Measurements from ENCODE around the gene NLN.

The NLN gene

GRCh38 chr5:65830856-65831255 lies 108.9 kb downstream of the NLN start:
- Histone ChIP-seq H3K9me3 (ENCODE audit: control insufficient read depth, insufficient read depth, low read depth, low read length) (no peaks in the 10 kb centered on the region), H3K36me3 (ENCODE audit: control insufficient read depth in 2 of 2, insufficient read depth in 1 of 2, low read length in 2 of 2) (no peaks in the 10 kb centered on the region), H3K4me1 (ENCODE audit: control insufficient read depth, insufficient read depth, low read length) (peaks cover 17% of the 10 kb centered on the region), H3K4me3 (ENCODE audit: low read depth, low read length) (no peak overlapping the region), H3K27ac (ENCODE audit: extremely low read depth, low read depth, low read length) (no peak overlapping the region)
- ChIA-PET CTCF (no interaction called here), POLR2A (no interaction called here)
- peak; percentile 32 for TF ChIP-seq ZNF585B (tag by site-specific recombination; IDR thresholded peaks at IDR 0.05)
- no peak for TF ChIP-seq ZNF670 (tag by site-specific recombination; IDR thresholded peaks at IDR 0.05; ENCODE audit: low read depth)

GRCh38 chr5:65831276-65831675 lies 109.3 kb downstream of the NLN start:
- ChIA-PET CTCF (no interaction called here), POLR2A (interaction anchor here (0.6 to 0.7 kb wide), 2 partner anchors 21 to 95 kb away, joined by 3 to 6 read pairs; no protein-coding TSS in a partner anchor)
- Histone ChIP-seq H3K9me3 (ENCODE audit: control insufficient read depth, insufficient read depth, low read depth, low read length) (no peaks in the 10 kb centered on the region), H3K4me3 (ENCODE audit: low read depth, low read length) (no peak overlapping the region), H3K4me1 (ENCODE audit: control insufficient read depth, insufficient read depth, low read length) (peaks cover 17% of the 10 kb centered on the region), H3K27ac (ENCODE audit: extremely low read depth, low read depth, low read length) (no peak overlapping the region), H3K36me3 (ENCODE audit: control insufficient read depth in 2 of 2, insufficient read depth in 1 of 2, low read length in 2 of 2) (no peaks in the 10 kb centered on the region)
- TF ChIP-seq ZNF140 (tag by site-specific recombination; IDR thresholded peaks at IDR 0.05): no peak
- TF ChIP-seq ZNF335 (tag by site-specific recombination; conservative IDR thresholded peaks at IDR 0.05): no peak
- no peak for TF ChIP-seq ZNF837 (tag by site-specific recombination; IDR thresholded peaks at IDR 0.05)
- TF ChIP-seq ZNF155 (tag by site-specific recombination; IDR thresholded peaks at IDR 0.05): no peak
- no peak for TF ChIP-seq HIC1 (tag by site-specific recombination; IDR thresholded peaks at IDR 0.05)

DNA sequence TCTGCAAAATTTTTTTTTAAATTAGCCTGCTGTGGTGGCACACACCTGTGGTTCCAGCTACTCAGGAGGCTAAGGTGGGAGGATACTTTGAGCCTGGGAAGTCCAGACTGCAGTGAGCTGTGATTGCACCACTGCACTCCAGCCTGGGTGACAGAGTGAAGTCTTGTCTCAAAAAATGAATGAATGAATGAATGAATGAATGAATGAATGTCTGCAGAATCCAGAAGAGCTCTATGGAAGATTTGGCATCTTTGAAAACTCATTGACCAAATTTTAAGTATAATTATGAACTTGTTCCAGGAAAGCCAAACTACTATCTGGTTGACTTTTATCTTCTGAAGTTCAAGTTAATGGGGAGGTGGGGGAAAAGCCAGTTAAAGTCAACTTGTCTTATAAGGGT lies 110.1 kb downstream of the NLN start:
- CTCF ChIA-PET: interaction anchor here (0.5 kb wide), 1 partner anchor 40 kb away, joined by 3 read pairs; no protein-coding TSS in a partner anchor

GRCh38 chr5:65832603-65833228 lies 110.7 kb downstream of the NLN start:
- no peaks in the 10 kb centered on the region for H3K36me3 ChIP-seq (ENCODE audit: control insufficient read depth in 2 of 2, insufficient read depth in 1 of 2, low read length in 2 of 2)
- H3K4me3 ChIP-seq (ENCODE audit: low read depth, low read length): no peak overlapping the region
- ChIA-PET CTCF (no interaction called here), POLR2A (no interaction called here)
- H3K9me3 ChIP-seq (ENCODE audit: control insufficient read depth, insufficient read depth, low read depth, low read length): no peaks in the 10 kb centered on the region
- peaks cover 17% of the 10 kb centered on the region for H3K4me1 ChIP-seq (ENCODE audit: control insufficient read depth, insufficient read depth, low read length)
- H3K27ac ChIP-seq (ENCODE audit: extremely low read depth, low read depth, low read length): no peak overlapping the region
- TF ChIP-seq OSR2 (tag by site-specific recombination; IDR thresholded peaks at IDR 0.05) (peak; percentile 73), HIC1 (tag by site-specific recombination; IDR thresholded peaks at IDR 0.05) (no peak), KLF1 (tag by site-specific recombination; IDR thresholded peaks at IDR 0.05) (no peak)

More for the DNA sequence above, 110.1 kb downstream of the NLN start:
- Histone ChIP-seq H3K27ac (ENCODE audit: extremely low read depth, low read depth, low read length) (no peak overlapping the region), H3K9me3 (ENCODE audit: control insufficient read depth, insufficient read depth, low read depth, low read length) (no peaks in the 10 kb centered on the region), H3K36me3 (ENCODE audit: control insufficient read depth in 2 of 2, insufficient read depth in 1 of 2, low read length in 2 of 2) (no peaks in the 10 kb centered on the region), H3K4me3 (ENCODE audit: low read depth, low read length) (no peak overlapping the region), H3K4me1 (ENCODE audit: control insufficient read depth, insufficient read depth, low read length) (peaks cover 17% of the 10 kb centered on the region)
- POLR2A ChIA-PET: no interaction called here
- no peak for TF ChIP-seq ZNF704 (tag by site-specific recombination; IDR thresholded peaks at IDR 0.05)
- no peak for TF ChIP-seq SP3 (tag by site-specific recombination; IDR thresholded peaks at IDR 0.05)
- TF ChIP-seq ZNF433 (tag by site-specific recombination; IDR thresholded peaks at IDR 0.05; ENCODE audit: low read depth): no peak
- peak; percentile 61; the same call in 1 of the 2 replicates for TF ChIP-seq ZNF24 (tag by site-specific recombination; IDR thresholded peaks at IDR 0.05)
